ENCODE measurements around the gene ZNF296.

The ZNF296 gene

GRCh38 chr19:45058622-45059159, 17.6 kb downstream of the ZNF296 start:
- DNase-seq (ENCODE audit: low spot score), result peak; percentile 28

- no peak for DNase-seq (ENCODE audit: low spot score)
Observed at GRCh38 chr19:45057444-45057843, 18.8 kb downstream of the ZNF296 start.

- DNase-seq (ENCODE audit: low spot score), result no peak
Observed at GRCh38 chr19:45056831-45057230, 19.4 kb downstream of the ZNF296 start.

GRCh38 chr19:45051929-45052579, 24.2 kb downstream of the ZNF296 start:
- DNase-seq (ENCODE audit: low spot score), result no peak

- DNase-seq (ENCODE audit: low spot score), result no peak
Observed at GRCh38 chr19:45050036-45050435, 26.2 kb downstream of the ZNF296 start.

GRCh38 chr19:45049073-45049736, 27.1 kb downstream of the ZNF296 start:
- no peak for DNase-seq (ENCODE audit: low spot score)

- no peak for DNase-seq (ENCODE audit: low spot score)
Observed at GRCh38 chr19:45047188-45047797, 29.0 kb downstream of the ZNF296 start.

- no peak for DNase-seq (ENCODE audit: low spot score)
Observed at GRCh38 chr19:45046355-45046754, 29.9 kb downstream of the ZNF296 start.

GRCh38 chr19:45045671-45046353, 30.5 kb downstream of the ZNF296 start:
- DNase-seq (ENCODE audit: low spot score), result no peak

GRCh38 chr19:45041125-45041524, 35.2 kb downstream of the ZNF296 start:
- no peak for DNase-seq (ENCODE audit: low spot score)

GRCh38 chr19:45040059-45040771, 36.1 kb downstream of the ZNF296 start:
- DNase-seq (ENCODE audit: low spot score), result no peak

GRCh38 chr19:45038931-45039893, 37.1 kb downstream of the ZNF296 start, which contains the start of gene CLASRP:
Gene CLASRP, plus strand, starts transcription at chr19:45039045. Its CDS starts 1,168 bp downstream, at chr19:45040213.
- peak; percentile 92 for DNase-seq (ENCODE audit: low spot score)

- no peak for DNase-seq (ENCODE audit: low spot score)
Observed at GRCh38 chr19:45037393-45038169, 38.7 kb downstream of the ZNF296 start.

- no peak for DNase-seq (ENCODE audit: low spot score)
Observed at GRCh38 chr19:45035755-45036154, 40.5 kb downstream of the ZNF296 start.

- no peak for DNase-seq (ENCODE audit: low spot score)
Observed at GRCh38 chr19:45032421-45032820, 43.9 kb downstream of the ZNF296 start.

- no peak for DNase-seq (ENCODE audit: low spot score)
Observed at GRCh38 chr19:45030825-45031224, 45.5 kb downstream of the ZNF296 start.

GRCh38 chr19:45027371-45027770, 48.9 kb downstream of the ZNF296 start:
- DNase-seq (ENCODE audit: low spot score), result no peak

- DNase-seq (ENCODE audit: low spot score), result no peak
Observed at GRCh38 chr19:45025264-45025663, 51.0 kb downstream of the ZNF296 start.

GRCh38 chr19:45023048-45023447, 53.2 kb downstream of the ZNF296 start:
- DNase-seq (ENCODE audit: low spot score), result no peak

GRCh38 chr19:45021971-45022370, 54.3 kb downstream of the ZNF296 start:
- DNase-seq (ENCODE audit: low spot score), result no peak
